HG02943 (cell line): ENCODE data around the gene SRGAP3.

Experiments
- ATAC-seq: cut with Tn5 transposase; IDR thresholded peaks from one replicate; pipeline ENCODE4 v1.9.1; 2021; ENCODE audit warnings: mild to moderate bottlenecking, low read depth, moderate library complexity; ENCODE audit not compliant: unreplicated experiment

The SRGAP3 gene

DNA sequence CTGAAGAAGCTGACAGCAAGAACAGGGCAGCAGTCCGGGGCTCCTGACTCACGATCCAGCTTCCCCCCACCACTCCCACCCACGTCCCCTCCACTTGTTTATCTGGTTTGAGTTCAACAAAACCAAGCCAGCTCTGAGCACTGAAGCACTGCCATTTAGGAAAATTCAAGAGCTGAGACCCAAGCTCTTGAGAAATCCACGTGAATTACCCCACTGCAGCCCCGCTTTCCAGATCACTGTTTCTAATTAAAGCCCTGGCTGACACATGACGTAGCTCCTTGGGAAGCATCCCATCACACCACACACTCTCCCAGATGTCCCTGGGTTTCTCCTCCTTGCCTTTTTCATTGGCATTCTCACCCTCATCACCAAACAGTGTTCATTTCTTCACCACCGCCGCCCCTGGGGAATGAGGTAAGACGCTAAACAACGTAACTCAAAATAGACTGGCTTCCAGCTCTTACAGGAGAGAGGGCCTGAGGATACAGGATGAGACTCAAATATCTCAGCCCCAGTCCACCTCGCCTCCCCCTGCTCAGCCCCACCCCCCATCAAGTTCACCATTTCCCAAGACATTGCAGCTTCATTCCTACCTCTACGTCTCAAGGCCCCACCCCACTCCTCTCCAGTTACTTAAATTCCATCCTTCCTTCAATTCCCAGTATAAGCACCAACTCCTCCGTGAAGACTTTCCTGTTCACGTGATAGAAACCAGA, 95.4 kb downstream of the SRGAP3 start:
- no peak for ATAC-seq

DNA sequence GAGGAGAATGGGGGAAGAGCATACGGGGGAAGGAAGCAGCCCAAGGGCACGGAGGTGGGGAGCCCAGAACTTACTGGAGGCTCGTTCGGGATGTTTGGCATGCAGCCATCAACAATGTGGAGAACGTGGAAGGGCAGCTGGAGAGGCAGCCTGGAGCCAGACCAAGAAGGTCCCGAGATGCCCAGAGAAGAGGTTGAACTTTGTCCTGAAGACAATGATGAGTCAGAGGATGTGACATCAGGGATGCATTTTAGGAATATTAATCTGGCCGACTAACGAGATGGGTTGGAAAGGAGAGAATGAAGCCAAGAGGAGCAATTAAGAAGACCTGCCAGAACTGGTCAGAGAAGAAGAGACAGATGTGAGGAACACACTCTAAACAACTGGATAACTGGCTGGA, 98.2 kb downstream of the SRGAP3 start:
- ATAC-seq = no peak

DNA sequence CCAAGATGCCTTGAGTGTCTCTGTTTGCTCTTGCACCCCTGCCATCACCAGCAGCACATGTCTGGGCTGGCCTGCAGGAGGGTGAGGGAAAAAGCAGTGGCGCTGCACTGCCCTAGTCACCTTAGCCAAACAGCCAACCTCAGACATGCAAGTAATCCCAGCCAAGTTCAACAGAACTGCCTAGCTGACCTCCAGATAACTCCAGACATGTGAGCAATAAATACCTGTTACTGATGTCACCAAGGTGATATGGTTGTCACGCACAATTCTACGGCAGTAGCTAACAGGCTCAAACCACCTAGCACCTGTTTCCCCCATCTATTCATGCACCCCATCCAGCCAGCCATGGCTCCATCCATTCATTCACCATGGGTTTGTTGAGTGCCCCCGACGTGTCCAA, 99.9 kb downstream of the SRGAP3 start:
- ATAC-seq = no peak

DNA sequence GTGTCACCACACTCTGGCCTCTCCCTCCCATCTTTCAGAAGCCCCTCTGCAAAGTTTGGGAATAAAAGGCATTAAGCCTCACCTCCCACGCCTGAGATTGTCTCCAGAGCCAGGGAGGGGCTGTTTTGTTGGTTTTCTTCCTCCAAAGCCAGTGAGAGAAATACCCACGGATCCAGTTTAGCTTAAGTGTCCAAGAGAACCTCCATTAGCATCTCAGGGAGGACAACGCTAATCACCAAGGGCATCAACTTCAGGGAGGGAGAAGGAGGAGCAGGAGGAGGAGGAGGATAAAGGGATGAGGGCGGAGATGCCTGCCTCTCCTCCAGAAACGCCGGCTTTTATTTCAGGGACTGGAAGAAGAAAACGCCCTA, 101.6 kb downstream of the SRGAP3 start:
- ATAC-seq = no peak

DNA sequence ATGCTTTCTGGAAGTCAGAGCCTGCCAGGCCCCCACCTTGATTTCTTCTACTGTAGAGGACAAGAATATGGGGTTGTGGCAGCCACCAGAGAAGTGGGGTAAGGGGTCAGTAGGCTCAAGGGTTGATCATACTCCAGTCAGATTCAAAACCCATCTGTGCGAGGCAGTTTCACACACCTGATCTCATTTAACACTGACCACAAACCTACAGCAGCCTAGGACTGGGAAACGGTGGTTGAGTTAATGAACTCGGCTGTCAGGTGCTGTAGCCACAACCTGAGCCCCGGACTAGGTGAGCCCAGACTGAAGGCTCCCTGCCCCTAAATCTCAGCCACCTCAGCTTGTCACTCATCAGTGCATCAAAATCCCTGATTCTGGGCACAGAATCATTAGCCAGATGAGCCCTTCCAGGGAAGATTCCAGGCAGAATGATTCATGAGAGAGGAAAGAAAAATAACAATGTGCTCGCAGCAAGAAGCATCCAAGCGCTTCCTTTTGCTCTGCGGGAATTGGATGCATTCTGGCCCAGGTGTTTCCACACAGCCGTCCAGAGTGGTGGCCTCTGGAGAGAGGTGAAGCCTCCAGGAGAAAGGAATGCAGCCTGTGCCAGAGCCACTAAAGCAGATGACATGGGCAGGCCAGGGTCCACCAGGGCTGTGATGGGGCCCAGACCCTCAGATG, 102.1 kb downstream of the SRGAP3 start:
- ATAC-seq = no peak

DNA sequence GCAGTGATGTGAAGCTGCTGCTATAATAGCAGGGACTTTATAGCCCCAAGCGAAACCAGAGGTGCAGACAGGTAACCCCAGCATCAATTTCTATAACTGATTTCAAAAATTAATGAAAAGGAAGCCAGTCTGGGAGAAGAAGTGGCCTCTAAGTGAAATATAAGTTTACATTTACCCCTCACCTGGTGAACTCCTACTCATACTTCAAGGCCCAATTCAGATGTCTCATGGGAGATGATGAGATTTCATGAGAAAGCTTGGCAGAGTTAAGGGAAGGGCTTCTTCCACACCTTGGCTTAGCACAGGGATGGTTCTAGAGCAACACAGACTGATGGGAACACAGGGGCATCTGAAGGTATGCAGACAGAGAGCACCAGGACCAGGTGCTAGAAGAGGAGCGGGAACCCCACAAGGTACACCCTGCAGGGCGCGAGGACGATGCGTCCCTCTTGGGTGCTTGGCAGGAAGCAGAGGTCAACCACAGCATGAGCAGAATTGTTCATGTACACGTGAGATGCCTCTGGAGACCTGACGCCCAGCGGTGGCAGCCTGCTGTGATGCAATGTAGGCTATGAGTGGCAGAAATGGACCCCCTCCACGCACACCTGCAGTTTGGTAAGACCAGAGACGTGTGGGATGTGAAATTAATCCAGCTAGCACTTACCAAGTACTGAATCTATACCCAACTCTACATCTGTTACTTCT, 102.9 kb downstream of the SRGAP3 start:
- peak; percentile 47 for ATAC-seq

DNA sequence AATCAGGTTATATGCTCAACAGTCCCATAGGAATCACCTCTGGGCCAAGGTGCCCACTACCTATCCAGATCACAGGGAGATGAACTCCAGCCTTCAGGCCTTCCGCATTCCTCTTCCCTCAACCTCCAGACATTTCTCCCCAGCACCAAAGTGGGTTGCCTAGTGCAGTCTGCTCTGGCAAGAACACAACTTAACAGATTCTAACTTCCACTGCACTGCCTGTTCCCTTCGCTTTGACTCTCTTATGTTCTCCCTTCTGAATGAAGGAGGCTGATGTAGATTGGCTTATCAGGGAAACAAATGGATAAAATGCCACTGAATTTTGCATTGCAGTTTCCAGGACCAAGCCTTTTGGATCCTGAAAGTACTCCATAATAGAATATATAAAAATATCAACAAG, 106.3 kb downstream of the SRGAP3 start:
- no peak for ATAC-seq

DNA sequence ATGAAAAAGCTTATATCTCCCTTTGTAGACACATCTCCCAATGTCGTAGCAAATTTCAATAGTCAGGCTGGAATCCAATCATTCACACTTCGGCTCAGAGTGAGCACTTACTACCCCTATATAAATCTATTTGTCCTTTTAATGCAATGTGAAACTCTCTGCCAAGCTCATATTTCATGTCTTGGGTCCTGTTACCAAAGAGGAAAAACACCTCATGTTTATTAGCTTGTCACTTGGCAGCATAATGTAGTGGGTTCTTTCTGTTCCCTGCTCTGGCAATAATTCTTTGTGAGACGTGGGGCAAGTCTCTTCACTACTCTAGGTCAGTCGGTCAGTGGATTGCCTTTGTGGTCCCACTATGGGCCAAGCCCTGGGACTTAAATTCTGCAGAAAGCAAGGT, 107.1 kb downstream of the SRGAP3 start:
- no peak for ATAC-seq

DNA sequence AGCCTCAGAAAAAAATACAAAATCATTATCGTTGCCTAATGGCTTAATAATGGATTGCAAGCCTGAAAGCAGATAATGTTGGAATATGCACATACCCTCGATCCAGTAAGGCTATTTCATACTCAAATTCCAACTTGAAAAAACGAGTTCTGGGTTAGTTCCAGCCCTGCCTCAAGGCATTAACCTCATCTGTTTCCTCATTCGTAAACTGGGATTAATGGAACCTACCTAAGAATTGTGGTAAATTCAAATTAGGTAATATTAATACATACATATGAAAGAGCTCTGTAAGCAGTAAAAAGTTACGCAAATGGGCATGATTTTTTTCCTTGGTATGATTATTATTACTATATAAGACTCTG, 107.5 kb downstream of the SRGAP3 start:
- ATAC-seq = no peak

DNA sequence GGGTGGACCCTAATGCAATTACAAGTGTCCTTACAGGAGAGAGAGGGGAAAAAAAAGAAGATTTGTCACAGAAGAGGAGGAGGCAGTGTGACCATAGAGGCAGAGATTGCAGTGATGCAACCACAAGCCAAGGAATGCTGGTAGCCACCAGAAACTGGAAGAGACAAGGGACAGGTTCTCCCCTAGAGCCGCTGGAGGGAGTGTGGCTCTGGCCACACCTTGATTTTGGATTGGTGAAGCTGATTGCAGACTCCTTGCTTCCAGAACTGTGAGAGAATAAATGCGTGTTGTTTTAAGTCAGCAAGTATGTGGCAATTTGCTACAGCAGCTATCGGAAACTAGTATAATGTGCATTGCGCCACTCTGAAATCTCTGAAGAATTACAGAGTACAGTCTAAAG, 110.1 kb downstream of the SRGAP3 start:
- no peak for ATAC-seq

DNA sequence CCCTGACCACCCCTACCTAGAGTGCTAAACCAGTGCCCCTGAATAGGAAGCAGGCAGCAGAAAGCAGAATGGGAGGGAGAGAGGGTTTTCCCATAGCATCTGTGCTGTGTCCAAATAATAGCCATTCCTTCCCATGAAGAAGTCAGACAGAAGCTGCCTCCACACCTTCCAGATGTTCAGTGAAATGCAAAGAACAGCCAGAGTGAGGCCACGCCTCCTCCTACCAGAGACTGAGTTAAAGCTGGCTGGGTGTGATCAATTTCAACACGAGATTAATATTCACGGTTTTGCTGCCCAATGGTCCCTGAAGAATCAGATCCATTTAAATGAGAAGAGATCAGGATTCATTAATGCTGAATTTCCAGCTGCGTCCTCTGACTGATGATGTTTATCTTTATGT, 111.8 kb downstream of the SRGAP3 start:
- no peak for ATAC-seq

DNA sequence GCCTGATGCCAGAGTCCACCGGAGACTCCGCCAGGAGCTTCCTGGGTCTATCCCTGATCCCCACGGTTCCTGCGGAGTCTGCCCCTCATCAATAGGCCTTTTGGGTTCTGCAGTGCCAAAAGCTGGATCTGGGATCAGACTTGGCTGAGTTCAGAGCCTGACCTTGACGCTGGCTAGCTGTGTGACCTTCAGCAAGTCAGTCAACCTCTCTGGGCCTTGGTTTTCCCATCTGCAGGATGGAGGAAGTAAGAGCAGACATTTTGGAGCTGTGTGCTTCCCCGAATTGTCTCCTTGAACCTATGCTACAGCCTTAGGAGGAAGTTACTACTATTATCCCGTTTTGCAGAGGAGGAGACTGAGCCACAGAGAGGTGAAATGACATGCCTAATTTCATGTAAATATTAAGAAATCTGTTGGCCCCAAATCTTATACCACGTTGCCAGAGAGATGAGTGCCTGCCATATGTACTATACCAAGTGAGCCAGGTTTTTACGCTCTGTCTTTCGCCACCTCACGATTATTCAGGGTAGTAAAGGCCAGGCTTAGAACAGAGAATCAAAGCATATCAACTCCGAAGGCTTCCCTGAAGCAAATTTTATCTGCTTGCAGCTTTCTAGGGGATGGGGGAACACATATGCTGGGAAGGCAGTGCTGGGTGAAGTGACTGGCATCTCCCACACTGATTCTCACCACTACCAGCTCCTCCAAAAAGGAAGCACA, 112.5 kb downstream of the SRGAP3 start:
- no peak for ATAC-seq

DNA sequence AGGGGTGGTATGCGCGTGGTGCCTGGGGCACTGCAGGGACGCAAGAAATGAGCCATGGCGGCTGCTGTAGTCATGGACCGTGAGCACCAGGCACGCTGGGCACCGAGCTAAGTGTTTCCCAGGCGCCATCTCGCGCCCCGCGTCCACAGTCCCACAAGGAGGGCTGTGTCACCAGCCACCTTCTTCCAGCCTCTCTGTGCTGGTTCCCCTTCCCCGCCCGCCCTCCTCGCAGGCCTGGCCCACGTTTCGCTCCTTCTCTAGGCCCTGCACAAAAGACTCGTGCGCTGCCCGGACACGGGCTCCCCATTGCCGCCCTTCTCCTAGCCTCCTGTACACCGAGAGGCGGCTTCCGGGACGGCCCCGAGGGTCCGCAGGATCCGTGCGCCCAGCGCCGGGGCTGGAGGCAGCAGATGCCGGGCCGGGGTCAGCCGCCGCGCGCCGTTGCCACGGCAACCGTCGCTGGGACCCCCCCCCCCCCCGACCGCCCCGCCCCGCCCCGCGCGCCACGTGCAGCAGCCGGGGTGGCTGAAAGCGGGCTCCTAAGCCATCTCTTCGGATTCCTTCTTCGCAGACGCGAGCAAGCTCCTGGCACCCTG, 113.4 kb downstream of the SRGAP3 start:
- no peak for ATAC-seq

DNA sequence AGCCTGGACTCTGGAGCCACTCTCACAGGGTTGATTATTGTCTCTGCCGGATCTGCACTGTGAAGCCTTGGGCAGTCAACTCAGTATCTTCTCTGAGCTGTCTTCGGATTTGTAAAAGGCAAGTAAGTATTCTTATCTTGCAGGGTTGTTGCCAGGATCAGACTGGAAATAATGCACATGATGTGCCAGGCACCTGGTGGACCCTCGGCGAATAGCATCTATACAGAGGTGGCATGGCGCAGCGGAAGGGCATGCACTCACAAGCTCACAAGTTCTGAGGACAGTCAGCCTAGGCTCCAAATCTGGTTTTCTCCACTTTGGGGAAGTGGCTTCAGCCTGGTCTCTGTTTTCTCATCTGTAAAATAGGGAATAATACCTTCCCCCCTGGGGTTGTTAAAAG, 113.9 kb downstream of the SRGAP3 start:
- no peak for ATAC-seq

DNA sequence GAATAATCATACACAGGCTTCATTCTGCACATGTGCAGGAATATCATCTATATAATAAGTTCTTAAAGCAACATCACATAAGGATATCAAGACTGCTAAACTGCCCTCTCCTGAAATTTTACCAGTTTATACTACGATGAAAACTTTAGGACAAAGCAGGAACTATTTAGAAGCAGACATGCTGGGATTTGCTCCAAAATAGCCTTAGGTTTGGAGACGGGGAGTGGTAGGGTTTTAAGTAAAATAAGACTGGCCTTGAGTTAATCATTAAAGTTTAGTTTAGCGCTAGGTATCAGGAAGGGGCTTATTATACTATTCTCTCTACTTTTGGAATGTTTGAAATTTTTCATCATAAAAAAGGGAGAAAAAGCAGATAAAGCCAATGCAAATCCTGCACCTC, 115.8 kb downstream of the SRGAP3 start:
- no peak for ATAC-seq

DNA sequence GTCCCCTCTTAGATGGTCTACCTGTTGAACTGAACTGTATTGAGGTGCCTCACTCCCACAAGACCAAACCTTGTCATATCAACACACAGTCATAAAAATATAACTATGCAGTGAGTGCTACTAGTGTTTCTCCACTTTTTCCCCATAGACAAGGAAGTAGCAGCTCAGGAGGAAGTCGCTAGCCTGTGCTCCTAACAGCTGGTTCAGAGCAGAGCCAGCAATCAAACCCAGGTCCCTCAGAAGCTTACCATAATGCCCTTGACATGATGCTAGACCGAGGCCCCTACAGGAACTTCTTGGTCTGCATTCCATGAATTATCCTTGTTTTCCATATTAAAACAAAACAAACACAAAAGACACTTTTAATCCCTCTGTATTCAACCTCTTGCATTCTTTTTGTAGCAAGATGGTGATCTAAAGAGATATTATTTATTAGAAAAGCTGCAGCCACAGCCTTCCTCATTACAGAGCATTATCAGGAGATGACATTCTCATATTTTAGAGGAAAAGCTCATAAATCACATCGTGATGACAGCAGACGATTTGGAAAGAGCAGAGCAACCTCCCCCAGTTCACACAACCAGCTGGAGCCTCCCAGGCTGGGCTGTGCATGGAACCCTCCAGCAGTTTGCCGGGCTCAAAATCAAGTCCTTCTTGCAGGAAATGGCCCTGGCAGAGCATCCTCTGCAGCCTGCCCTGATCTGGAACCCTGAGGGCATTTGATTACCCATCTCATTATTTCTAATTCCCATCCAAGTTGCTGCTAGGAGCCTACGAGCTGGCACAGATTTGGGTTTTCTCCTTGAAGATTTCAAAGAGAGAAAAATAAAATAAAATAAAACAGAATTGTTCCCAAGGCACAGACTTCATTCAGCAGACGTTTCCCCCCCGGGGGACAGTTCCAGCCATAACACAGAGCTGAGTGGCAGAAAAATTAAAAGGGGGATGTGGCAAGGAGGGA, 118.8 kb downstream of the SRGAP3 start:
- ATAC-seq = no peak

DNA sequence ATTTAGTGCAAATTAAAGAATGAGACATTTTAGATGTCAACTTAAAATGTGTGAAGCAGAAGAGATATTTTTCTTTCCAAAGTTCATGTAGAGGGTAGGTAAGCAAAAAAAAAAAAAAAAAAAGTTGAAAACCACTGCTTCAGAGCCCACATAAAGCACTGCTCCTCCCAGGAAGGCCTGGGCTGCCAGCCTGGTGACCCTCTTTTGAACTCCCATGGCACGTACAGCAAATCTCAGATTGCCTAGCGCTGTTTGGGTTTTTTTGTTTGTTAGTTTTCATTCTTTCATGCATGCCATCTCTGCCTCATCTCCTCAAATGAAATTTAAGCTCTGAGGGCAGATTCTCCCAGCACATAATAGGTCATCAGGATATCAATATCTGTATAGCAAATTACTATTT, 120.1 kb downstream of the SRGAP3 start:
- no peak for ATAC-seq

DNA sequence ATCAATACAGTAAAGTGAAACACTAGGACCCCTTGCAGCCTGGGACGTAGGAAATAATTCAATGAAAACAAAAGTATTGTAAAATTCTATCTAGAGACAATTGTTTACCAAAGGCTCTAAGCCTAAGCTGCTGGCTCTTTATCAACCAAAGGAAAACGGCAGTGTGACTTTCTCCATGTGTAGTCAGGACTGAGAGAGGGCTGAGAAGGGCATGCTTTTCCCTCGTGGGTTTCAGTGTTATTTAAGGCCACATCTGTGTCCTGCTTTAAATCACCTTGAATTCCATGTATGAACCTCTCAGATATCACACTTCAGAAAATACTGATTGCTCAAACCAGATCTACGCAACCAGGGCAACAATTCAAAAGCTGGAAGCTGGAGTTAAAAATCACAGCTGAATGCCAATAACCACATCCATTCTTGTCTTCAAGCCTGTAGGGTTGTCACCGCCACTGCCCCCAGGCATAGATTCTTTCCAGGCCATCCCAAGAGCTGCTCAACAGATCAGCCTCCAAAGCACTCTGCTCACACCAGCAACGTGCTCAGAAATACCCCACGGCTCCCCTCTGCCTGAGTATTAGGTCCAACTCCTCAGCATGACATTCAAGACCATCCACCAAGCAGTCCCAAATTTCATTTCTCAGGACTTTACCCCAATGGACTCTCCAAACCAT, 124.0 kb downstream of the SRGAP3 start:
- no peak for ATAC-seq

DNA sequence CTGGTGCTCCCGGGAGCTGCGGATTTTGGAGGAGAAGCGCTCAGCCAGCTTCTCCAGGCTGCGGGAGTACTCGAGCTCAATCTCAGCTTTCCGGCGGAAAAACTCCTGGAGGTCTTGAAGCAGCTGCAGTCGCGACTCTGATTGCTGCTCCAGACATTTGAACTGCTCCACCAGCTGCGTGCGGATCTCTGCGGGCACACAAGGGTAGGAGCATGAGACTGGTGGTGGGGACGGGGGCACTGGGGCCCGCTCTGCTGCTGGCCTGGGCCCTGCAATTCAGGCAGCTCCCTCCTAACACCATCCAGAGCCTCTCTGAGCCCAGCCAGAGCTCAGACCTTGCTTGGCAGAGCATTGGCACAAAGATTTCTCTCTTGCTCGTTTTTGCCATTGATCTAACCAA, 124.7 kb downstream of the SRGAP3 start:
- no peak for ATAC-seq
